Loucy (cell line): ENCODE data around the gene ACTR3C.

Experiments used
- H2AFZ ChIP-seq: fragments of 200-600 bp; sonication (generic); 2 replicates; pipeline ENCODE4 v1.6.0; 2016; ENCODE audit warnings: antibody characterized with exemption, mild to moderate bottlenecking, low read length, moderate library complexity
- H3F3A ChIP-seq: fragments of 200-600 bp; 2 replicates; pipeline ENCODE4 v1.6.0; 2016; ENCODE audit warnings: antibody characterized with exemption, low read depth, mild to moderate bottlenecking
- H3K27me3 ChIP-seq: fragments of 200-600 bp; sonication (generic); 2 replicates; pipeline ENCODE4 v1.6.1; 2014; ENCODE audit warnings: low read length, mild to moderate bottlenecking; ENCODE audit not compliant: insufficient read depth, poor library complexity, severe bottlenecking
- H3K36me3 ChIP-seq: fragments of 200-600 bp; sonication (generic); 2 replicates; pipeline ENCODE4 v1.6.1; 2016; ENCODE audit warnings: low read length; ENCODE audit not compliant: insufficient read depth
- H3K4me1 ChIP-seq: fragments of 200-600 bp; sonication (generic); 2 replicates; pipeline ENCODE4 v1.5.1; 2014; ENCODE audit warnings: low read length, mild to moderate bottlenecking; ENCODE audit not compliant: insufficient read depth, poor library complexity, severe bottlenecking
- H3K4me2 ChIP-seq: fragments of 200-600 bp; sonication (generic); 2 replicates; pipeline ENCODE4 v1.6.0; 2014; ENCODE audit warnings: antibody characterized with exemption, low read length, low read depth, mild to moderate bottlenecking; ENCODE audit not compliant: poor library complexity, severe bottlenecking
- H3K4me3 ChIP-seq: fragments of 200-600 bp; sonication (generic); 2 replicates; pipeline ENCODE4 v1.5.1; 2014; ENCODE audit warnings: low read length, mild to moderate bottlenecking, mixed read lengths; ENCODE audit not compliant: poor library complexity, severe bottlenecking
- H3K79me2 ChIP-seq: fragments of 200-600 bp; sonication (generic); 2 replicates; pipeline ENCODE4 v1.6.1; 2014; ENCODE audit warnings: low read length; ENCODE audit not compliant: insufficient read depth
- H3K9ac ChIP-seq: fragments of 200-600 bp; sonication (generic); 2 replicates; pipeline ENCODE4 v1.6.0; 2014; ENCODE audit warnings: mild to moderate bottlenecking, low read depth, low read length, moderate library complexity; ENCODE audit not compliant: poor library complexity, severe bottlenecking
- H3K9me2 ChIP-seq: fragments of 200-600 bp; sonication (generic); replicated peaks from 2 replicates; pipeline ENCODE4 v1.6.1; 2016; ENCODE audit warnings: low read depth, low read length, mixed read lengths
- H3K9me3 ChIP-seq: fragments of 200-600 bp; sonication (generic); 2 replicates; pipeline ENCODE4 v1.6.1; 2014; ENCODE audit warnings: mild to moderate bottlenecking, antibody characterized with exemption, low read length, low read depth; ENCODE audit not compliant: insufficient read depth
- H4K20me1 ChIP-seq: fragments of 200-600 bp; sonication (generic); 2 replicates; pipeline ENCODE4 v1.6.0; 2014; ENCODE audit warnings: antibody characterized with exemption, low read length, mild to moderate bottlenecking; ENCODE audit not compliant: insufficient read depth, poor library complexity, severe bottlenecking
- EZH2phosphoT487 ChIP-seq: fragments of 200-600 bp; IDR thresholded peaks from 2 replicates; pipeline ENCODE4 v1.6.1; 2018; ENCODE audit warnings: antibody characterized with exemption, mild to moderate bottlenecking, moderate library complexity, borderline replicate concordance
- TF ChIP-seq, protein P1 (sequence below): fragments of 200-600 bp; sonication (generic); conservative IDR thresholded peaks from 2 replicates; pipeline ENCODE4 v1.5.1; 2014; ENCODE audit warnings: mild to moderate bottlenecking, antibody characterized with exemption, low read length

Gene ACTR3C

DNA sequence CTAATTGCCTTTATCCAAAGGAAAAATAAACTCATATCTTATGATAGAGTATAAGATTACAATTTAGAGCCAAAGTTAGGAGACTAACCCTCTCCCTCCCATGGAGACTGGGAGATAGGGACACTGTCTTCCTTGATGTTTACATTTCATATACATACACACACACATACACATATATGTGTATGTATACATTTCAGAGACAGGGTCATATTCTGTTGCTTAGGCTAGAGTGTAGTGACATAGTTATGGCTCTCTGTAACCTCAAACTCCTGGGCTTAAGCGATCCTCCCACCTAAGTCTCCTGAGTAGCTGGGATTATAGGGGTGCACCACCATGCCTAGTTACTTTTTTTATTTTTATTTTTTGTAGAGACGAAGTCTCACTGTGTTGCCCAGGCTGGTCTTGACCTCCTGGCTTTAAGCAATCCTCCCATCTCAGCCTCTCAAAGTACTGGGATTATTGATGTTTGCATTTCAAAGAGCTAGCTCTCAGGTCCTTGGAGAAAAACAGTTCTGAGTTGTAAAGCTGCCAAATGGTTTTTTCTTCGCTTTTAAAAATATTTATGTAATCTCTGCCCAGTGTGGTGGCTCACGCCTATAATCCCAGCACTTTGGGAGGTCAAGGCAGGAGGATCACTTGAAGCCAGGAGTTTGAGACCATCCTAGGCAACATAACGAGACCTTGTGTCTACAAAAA lies 37.2 kb upstream of the ACTR3C start:
- no peaks in the 10 kb centered on the region for H3K9me2 ChIP-seq
- no peak overlapping the region for H3K4me2 ChIP-seq
- H4K20me1 ChIP-seq, result no peaks in the 10 kb centered on the region
- TF ChIP-seq, protein P1, sequence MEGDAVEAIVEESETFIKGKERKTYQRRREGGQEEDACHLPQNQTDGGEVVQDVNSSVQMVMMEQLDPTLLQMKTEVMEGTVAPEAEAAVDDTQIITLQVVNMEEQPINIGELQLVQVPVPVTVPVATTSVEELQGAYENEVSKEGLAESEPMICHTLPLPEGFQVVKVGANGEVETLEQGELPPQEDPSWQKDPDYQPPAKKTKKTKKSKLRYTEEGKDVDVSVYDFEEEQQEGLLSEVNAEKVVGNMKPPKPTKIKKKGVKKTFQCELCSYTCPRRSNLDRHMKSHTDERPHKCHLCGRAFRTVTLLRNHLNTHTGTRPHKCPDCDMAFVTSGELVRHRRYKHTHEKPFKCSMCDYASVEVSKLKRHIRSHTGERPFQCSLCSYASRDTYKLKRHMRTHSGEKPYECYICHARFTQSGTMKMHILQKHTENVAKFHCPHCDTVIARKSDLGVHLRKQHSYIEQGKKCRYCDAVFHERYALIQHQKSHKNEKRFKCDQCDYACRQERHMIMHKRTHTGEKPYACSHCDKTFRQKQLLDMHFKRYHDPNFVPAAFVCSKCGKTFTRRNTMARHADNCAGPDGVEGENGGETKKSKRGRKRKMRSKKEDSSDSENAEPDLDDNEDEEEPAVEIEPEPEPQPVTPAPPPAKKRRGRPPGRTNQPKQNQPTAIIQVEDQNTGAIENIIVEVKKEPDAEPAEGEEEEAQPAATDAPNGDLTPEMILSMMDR, result no peak
- no peak for TF ChIP-seq EZH2phosphoT487
- no peaks in the 10 kb centered on the region for H3K27me3 ChIP-seq
- H3K4me1 ChIP-seq, result peaks cover 55% of the 10 kb centered on the region
- H3K9ac ChIP-seq, result no peak overlapping the region
- H3K4me3 ChIP-seq, result no peak overlapping the region
- no peaks in the 10 kb centered on the region for H3K36me3 ChIP-seq
- H2AFZ ChIP-seq, result no peak overlapping the region
- no peaks in the 10 kb centered on the region for H3K79me2 ChIP-seq
- H3K9me3 ChIP-seq, result no peaks in the 10 kb centered on the region
- H3F3A ChIP-seq, result peaks cover 2% of the 10 kb centered on the region; the same call in 1 of the 2 replicates

DNA sequence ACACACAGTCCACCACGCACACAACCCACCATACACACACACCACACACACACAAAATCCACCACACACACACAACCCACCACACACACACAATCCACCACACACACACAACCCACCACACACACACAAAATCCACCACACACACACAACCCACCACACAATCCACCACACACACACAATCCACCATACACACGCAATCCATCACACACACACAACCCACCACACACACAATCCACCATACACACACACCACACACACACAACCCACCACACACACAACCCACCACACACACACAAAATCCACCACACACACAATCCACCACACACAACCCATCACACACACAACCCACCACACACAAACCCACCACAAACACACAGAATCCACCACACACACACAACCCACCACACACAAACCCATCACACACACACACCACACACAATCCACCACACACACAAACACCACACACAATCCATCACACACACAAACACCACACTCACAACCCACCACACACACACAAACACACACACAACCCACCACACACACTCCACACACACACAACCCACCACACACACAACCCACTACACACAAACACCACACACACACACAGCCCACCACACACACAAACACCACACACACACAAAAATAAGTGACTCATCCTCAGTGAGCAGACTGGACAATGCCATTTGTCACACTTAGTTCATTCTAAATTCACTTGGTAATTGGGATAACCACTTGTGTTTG lies 36.4 kb upstream of the ACTR3C start:
- no peak for TF ChIP-seq EZH2phosphoT487
- TF ChIP-seq, protein P1, result no peak
- Histone ChIP-seq H3F3A (peaks cover 2% of the 10 kb centered on the region; the same call in 1 of the 2 replicates), H3K9ac (no peak overlapping the region), H3K36me3 (no peaks in the 10 kb centered on the region), H3K79me2 (no peaks in the 10 kb centered on the region), H3K4me1 (peaks cover 55% of the 10 kb centered on the region), H2AFZ (no peak overlapping the region), H3K4me3 (no peak overlapping the region), H3K9me2 (no peaks in the 10 kb centered on the region), H4K20me1 (no peaks in the 10 kb centered on the region), H3K9me3 (no peaks in the 10 kb centered on the region), H3K4me2 (no peak overlapping the region), H3K27me3 (no peaks in the 10 kb centered on the region)

DNA sequence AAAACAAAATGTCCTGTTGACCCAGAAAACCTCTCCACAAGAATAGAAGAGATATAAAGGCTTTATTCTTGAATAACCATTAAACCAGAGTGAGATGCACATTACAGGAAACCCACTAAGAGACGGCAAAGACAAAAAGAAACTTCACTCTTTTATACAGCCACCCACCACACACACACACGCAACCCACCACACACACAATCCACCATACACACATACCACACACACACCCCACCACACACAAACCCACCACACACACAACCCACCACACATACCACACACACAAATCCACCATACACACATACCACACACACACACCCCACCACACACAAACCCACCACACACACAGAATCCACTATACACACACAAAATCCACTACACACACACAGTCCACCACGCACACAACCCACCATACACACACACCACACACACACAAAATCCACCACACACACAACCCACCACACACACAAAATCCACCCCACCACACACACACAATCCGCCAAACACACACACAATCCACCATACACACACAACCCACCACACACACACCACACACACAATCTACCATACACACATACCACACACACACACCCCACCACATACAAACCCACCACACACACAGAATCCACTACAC lies 35.8 kb upstream of the ACTR3C start:
- H3K4me2 ChIP-seq, result no peak overlapping the region
- peaks cover 50% of the 10 kb centered on the region for H3K4me1 ChIP-seq
- H3K9me2 ChIP-seq, result no peaks in the 10 kb centered on the region
- no peaks in the 10 kb centered on the region for H3K27me3 ChIP-seq
- no peak for TF ChIP-seq EZH2phosphoT487
- TF ChIP-seq, protein P1, result no peak
- no peaks in the 10 kb centered on the region for H4K20me1 ChIP-seq
- no peaks in the 10 kb centered on the region for H3K9me3 ChIP-seq
- no peak overlapping the region for H3K9ac ChIP-seq
- no peaks in the 10 kb centered on the region for H3K79me2 ChIP-seq
- H2AFZ ChIP-seq, result no peak overlapping the region
- no peaks in the 10 kb centered on the region for H3K36me3 ChIP-seq
- peaks cover 2% of the 10 kb centered on the region; the same call in 1 of the 2 replicates for H3F3A ChIP-seq
- no peak overlapping the region for H3K4me3 ChIP-seq
